HG02840 (cell line): ENCODE data around the gene SPATA24.
"Not testable (repeated sequence)": the region's sequence is repeated elsewhere in the genome, so short reads cannot be mapped to it uniquely, and the experiment has no call there.

Experiments
- ATAC-seq: cut with Tn5 transposase; IDR thresholded peaks from one replicate; pipeline ENCODE4 v1.9.1; 2021; ENCODE audit warnings: mild to moderate bottlenecking, moderate library complexity, moderate number of reproducible peaks; ENCODE audit not compliant: unreplicated experiment, low FRiP score

The SPATA24 gene

GRCh38 chr5:139395844-139396640 lies 7.8 kb downstream of the SPATA24 start:
- no peak for ATAC-seq

GRCh38 chr5:139394654-139395566 lies 9.0 kb downstream of the SPATA24 start, which contains the start of gene PROB1:
PROB1 (minus strand) TSS chr5:139395104; CDS start chr5:139395081, 23 bp downstream.
- no peak for ATAC-seq

GRCh38 chr5:139394123-139394653 lies 9.7 kb downstream of the SPATA24 start:
- no peak for ATAC-seq

GRCh38 chr5:139393497-139394122 lies 10.3 kb downstream of the SPATA24 start:
- ATAC-seq = no peak

DNA sequence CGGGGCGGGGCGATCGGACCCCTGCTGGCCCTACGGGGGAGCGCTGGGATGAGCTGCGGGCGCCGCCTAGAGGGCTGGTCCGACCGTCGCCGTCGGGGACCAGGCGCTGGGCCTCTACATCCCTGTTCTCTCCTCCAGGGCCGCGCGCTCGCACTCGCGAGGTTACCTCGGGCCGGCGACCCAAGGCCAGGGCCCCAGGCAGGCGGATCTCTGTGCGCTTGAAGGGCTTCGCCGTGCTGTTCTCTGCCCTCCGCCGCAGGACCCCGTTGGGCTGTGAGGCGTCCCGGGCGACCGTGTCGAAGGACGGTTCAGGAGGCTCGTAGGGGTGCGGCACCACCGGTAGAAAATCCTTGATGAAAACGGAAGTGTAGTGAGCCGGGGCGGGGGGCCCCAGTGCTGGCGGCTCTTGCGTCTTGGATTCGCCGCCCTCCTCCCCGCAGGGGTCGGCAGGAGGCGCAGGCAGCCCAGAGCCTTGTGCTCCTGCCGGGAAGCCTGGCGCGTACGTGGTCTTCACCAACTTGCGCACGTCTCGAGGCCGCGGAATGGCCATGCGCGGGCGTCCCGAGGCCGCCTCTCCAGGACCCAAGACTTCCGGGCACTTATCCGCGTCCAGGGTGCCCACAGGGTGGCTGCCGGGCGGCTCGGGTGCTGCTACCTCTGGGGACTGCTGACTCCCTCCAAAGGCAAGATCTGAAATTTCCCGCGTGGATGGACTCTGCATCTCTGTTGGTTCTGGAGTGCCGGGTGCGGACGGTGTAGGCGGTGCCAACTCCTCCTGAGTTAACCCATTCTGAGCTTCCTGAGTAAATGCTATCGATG lies 11.0 kb downstream of the SPATA24 start:
- peak; percentile 44 for ATAC-seq

- ATAC-seq = peak; percentile 4
These were observed 11.6 kb downstream of the SPATA24 start for GRCh38 chr5:139392324-139392677.

DNA sequence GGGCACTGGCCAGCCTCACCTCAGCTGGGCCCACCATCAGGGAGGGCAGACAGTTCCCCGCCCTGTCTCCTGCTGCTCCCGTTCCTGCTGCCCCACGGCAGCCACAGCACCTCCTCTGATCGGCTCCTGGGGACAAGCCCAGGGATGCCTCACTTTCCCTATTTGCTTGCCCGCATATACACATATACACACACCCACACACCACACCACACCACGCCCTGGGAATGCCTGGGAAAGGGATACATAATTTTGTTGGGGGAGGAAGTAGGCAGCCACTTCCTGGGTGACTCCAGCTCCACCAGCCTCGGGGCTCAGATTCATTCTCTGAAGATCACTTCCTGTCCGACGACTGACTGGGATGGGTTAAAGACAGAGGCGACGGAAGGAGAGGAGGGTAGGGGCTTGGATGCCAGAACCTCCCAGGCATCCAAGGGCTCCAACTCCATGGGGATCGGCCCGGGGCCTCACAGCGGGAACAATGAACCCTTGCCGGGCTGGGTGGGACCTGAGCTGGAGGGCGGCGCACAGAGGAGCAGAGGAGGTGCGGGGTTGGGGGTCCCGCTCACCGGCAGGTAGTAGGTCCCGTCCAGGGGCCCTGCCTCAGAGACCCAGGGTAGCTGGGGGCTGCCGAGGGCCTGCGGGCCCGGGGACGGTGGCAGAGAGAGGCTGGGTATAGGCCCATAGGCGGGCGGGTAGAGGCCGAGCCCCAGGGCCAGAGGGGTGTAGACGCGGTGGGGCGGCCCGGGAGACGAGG lies 12.1 kb downstream of the SPATA24 start:
- no peak for ATAC-seq

GRCh38 chr5:139390639-139391569 lies 13.0 kb downstream of the SPATA24 start:
- ATAC-seq = no peak

GRCh38 chr5:139389701-139390638 lies 13.9 kb downstream of the SPATA24 start, which contains the start of gene MZB1:
MZB1 (minus strand) TSS chr5:139389913; CDS start chr5:139389856, 57 bp downstream.
- ATAC-seq = peak; percentile 31

- no peak for ATAC-seq
These were observed 15.6 kb downstream of the SPATA24 start for GRCh38 chr5:139388198-139388821.

DNA sequence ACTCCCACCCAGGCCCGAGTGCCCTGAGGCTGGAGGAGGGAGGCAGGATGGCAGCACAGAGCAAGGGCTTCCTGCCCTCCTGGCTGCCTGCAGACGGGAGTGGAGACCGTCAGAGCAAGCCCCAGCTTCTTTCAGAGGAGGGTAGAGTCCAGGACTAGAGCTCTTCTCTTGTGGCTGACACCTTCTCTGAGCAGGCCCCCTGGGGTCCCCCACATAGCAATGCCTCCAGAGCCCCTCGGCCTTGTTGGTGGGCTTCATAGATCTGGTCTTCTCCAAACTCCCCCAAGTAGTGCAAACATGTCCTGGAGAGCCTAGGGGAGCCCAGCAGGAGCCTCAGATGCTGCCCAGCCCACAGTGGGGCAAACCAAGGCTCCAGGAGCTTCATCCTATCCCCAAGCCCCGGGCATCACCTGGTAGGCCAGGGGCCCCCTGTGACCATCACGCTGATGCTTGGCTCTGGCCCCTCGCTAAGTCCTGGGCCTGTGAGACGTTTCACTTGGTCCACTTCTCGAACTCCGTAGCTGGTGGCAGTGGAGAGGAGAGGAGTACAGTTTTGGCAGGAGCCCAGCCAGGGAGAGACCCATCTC lies 16.2 kb downstream of the SPATA24 start:
- no peak for ATAC-seq

GRCh38 chr5:139386956-139387355 lies 16.9 kb downstream of the SPATA24 start:
- not testable (repeated sequence) for ATAC-seq

GRCh38 chr5:139386050-139386438 lies 17.8 kb downstream of the SPATA24 start:
- ATAC-seq = no peak

- no peak for ATAC-seq
These were observed 18.5 kb downstream of the SPATA24 start for GRCh38 chr5:139385061-139386049.

DNA sequence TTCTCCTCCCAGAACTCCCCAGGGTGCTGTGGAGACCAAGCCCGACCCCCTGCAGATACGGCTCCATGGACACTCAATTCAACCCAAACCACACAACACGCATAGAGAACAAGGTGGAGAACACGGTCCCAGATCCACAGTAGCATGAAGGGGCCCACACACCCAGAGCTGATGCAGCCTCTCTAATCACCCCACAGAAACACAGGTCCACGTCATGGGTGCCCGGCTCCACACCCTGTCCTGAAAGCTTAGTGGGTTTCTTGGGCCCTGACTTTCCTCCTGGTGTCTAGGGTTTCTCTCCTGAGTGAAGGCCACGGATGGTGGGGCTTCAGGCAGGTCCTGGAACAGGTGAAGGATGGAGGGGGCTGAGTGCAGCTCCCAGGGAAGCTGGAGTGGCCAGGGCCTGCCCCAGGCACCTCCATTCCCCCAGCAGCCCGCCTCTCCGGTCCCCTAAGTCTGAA lies 19.3 kb downstream of the SPATA24 start:
- ATAC-seq = no peak
